RKO (cell line): ENCODE measurements around the gene SLC29A3.
"Not testable (repeated sequence)": the region's sequence is repeated elsewhere in the genome, so short reads cannot be mapped to it uniquely, and the experiment has no call there.

Experiments
- DNase-seq: peaks from one replicate; pipeline ENCODE4 v3.0.0-alpha.2; 2016; ENCODE audit warnings: low spot score

SLC29A3 gene

GRCh38 chr10:71345694-71346093 is 26.6 kb downstream of the SLC29A3 start:
- DNase-seq = no peak

GRCh38 chr10:71346731-71347130 is 27.7 kb downstream of the SLC29A3 start:
- DNase-seq = no peak

GRCh38 chr10:71347587-71348395 is 28.7 kb downstream of the SLC29A3 start:
- no peak for DNase-seq

- DNase-seq = no peak
Measured at GRCh38 chr10:71348850-71349249, 29.8 kb downstream of the SLC29A3 start.

GRCh38 chr10:71349406-71349805 is 30.3 kb downstream of the SLC29A3 start:
- DNase-seq = no peak

- DNase-seq = no peak
Measured at GRCh38 chr10:71351087-71351486, 32.0 kb downstream of the SLC29A3 start.

- no peak for DNase-seq
Measured at GRCh38 chr10:71351628-71352319, 32.7 kb downstream of the SLC29A3 start.

- no peak for DNase-seq
Measured at GRCh38 chr10:71353639-71354038, 34.6 kb downstream of the SLC29A3 start.

- no peak for DNase-seq
Measured at GRCh38 chr10:71354776-71355175, 35.7 kb downstream of the SLC29A3 start.

GRCh38 chr10:71355886-71356285 is 36.8 kb downstream of the SLC29A3 start:
- no peak for DNase-seq

GRCh38 chr10:71357792-71358265 is 38.8 kb downstream of the SLC29A3 start:
- DNase-seq = no peak

- DNase-seq = no peak
Measured at GRCh38 chr10:71358277-71358676, 39.2 kb downstream of the SLC29A3 start.

GRCh38 chr10:71358906-71359305 is 39.8 kb downstream of the SLC29A3 start:
- DNase-seq = not testable (repeated sequence)

- DNase-seq = no peak
Measured at GRCh38 chr10:71359364-71360046, 40.4 kb downstream of the SLC29A3 start.

- DNase-seq = no peak
Measured at GRCh38 chr10:71360735-71361134, 41.7 kb downstream of the SLC29A3 start.

- no peak for DNase-seq
Measured at GRCh38 chr10:71361581-71361980, 42.5 kb downstream of the SLC29A3 start.

GRCh38 chr10:71362141-71362540 is 43.1 kb downstream of the SLC29A3 start:
- no peak for DNase-seq

- DNase-seq = no peak
Measured at GRCh38 chr10:71363936-71364335, 44.9 kb downstream of the SLC29A3 start.

GRCh38 chr10:71365366-71365765 is 46.3 kb downstream of the SLC29A3 start:
- no peak for DNase-seq

GRCh38 chr10:71366690-71367089 is 47.6 kb downstream of the SLC29A3 start:
- no peak for DNase-seq

GRCh38 chr10:71367271-71367670 is 48.2 kb downstream of the SLC29A3 start:
- DNase-seq = no peak

- DNase-seq = no peak
Measured at GRCh38 chr10:71368176-71368575, 49.1 kb downstream of the SLC29A3 start.

- DNase-seq = peak; percentile 35
Measured at GRCh38 chr10:71368643-71369042, 49.6 kb downstream of the SLC29A3 start.
